ENCODE results near the gene EPHA10. TPM values are rescaled to one million over a fixed set of nuclear protein-coding genes. Genes with fewer than 3 reads are reported as not detected.

Gene EPHA10
- total and polyA plus RNA-seq, 10 donors: 0.02 to 0.43 (median 0.10) TPM; not detected in 3

DNA sequence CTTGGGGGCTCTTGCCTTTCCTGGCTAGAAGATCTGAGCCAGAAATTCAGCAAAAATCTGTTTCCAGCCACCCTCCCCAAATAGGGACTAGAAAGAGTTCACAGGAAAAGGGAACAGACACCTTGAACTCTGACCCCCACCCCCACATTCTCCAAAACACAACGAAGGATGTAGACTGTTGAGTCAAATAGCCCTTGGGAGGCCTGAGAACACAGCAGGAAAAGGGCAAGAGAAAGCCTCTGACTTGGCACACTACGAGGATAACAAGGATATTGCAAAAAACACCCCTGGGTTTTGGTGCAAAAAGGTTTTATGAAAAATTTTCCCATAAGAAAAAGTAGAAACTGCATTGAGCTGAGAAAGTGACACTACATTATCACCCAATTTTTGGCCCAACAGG lies 45.0 kb upstream of the EPHA10 start:
- Histone ChIP-seq H3K4me1 (peaks cover 24 to 72% (median 48%) of the 10 kb centered on the region in 6 donors), H3K4me3 (no peak overlapping the region), H3K27me3 (replicated peaks in 1 of 7) (no peaks in the 10 kb centered on the region), H3K9me3 (no peaks in the 10 kb centered on the region), H3K27ac (peak overlapping the region in 1 of 8 donors; percentile 98), H3K36me3 (peaks cover 3 to 51% (median 24%) of the 10 kb centered on the region in 6 donors)
- TF ChIP-seq POLR2AphosphoS5 (IDR thresholded peaks at IDR 0.05) (no peak), POLR2A (IDR thresholded peaks at IDR 0.05) (no peak)
- TF ChIP-seq, protein P1, sequence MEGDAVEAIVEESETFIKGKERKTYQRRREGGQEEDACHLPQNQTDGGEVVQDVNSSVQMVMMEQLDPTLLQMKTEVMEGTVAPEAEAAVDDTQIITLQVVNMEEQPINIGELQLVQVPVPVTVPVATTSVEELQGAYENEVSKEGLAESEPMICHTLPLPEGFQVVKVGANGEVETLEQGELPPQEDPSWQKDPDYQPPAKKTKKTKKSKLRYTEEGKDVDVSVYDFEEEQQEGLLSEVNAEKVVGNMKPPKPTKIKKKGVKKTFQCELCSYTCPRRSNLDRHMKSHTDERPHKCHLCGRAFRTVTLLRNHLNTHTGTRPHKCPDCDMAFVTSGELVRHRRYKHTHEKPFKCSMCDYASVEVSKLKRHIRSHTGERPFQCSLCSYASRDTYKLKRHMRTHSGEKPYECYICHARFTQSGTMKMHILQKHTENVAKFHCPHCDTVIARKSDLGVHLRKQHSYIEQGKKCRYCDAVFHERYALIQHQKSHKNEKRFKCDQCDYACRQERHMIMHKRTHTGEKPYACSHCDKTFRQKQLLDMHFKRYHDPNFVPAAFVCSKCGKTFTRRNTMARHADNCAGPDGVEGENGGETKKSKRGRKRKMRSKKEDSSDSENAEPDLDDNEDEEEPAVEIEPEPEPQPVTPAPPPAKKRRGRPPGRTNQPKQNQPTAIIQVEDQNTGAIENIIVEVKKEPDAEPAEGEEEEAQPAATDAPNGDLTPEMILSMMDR (IDR thresholded peaks at IDR 0.05 in 8 of 11, conservative IDR thresholded peaks at IDR 0.05 in 3 of 11): no peak
- no peak for DNase-seq
- intact Hi-C loops (cut with DNase I; ENCODE audit: low total_unique reads): loop anchor here (5.0 to 10.0 kb wide), 2 partner anchors 47 to 115 kb away; partner anchors contain the start of genes CDCA8 and MTF1
- WGBS, 5 donors: 29 to 65% (median 51%) methylated on average over 2 of the region's 2 CpGs

DNA sequence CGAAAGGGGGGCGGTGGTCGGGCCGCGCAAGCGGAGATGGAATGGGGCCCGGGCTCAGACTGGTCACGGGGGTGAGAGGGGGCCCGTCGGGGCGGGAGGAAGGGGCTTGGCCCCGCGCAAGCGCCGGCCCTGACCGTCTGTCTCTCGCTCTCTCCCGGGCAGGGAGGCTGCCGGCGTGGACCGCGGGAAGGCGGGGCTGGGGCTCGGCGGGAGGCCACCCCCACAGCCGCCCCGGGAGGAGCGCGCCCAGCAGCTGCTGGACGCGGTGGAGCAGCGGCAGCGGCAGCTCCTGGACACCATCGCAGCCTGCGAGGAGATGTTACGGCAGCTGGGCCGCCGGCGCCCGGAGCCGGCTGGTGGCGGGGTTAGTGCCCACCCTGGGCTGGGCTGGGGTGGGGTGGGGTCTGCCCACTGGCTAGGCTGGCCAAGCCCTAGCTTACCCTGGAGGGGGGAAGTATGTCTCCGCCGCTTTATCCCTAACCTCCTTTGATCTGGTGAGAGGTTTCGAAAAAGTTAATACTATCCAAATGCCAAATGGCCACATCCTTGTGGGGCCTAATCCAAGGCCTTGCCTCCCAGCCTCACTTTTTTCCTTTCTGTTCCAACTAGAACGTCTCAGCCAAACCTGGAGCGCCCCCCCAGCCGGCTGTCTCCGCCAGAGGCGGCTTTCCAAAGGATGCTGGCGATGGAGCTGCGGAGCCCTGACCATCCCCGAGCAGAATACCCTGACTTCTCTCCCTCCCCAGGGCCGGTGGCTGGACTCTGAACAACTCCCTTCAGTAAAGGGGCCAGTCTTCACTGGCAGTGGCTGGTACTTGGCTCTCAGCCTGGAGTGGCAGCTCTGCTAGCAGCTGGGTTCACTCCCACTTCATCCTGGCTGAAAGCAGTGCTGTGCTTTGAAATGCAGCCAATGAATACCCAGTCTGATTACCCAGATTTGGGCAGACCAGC lies 43.7 kb upstream of the EPHA10 start:
- Histone ChIP-seq H3K27ac (peak overlapping the region; percentile 87 to 98 (median 94)), H3K36me3 (peaks cover 4 to 51% (median 30%) of the 10 kb centered on the region in 6 donors), H3K4me1 (peaks cover 24 to 75% (median 48%) of the 10 kb centered on the region in 6 donors), H3K27me3 (replicated peaks in 1 of 7) (no peaks in the 10 kb centered on the region), H3K9me3 (no peaks in the 10 kb centered on the region), H3K4me3 (peak overlapping the region; percentile 89 to 98 (median 96))
- TF ChIP-seq POLR2A (IDR thresholded peaks at IDR 0.05): no peak
- TF ChIP-seq, protein P1 (IDR thresholded peaks at IDR 0.05 in 8 of 11, conservative IDR thresholded peaks at IDR 0.05 in 3 of 11): no peak
- no peak for TF ChIP-seq POLR2AphosphoS5 (IDR thresholded peaks at IDR 0.05)
- intact Hi-C loops (cut with DNase I; ENCODE audit: low total_unique reads): loop anchor here (5.0 to 10.0 kb wide), 2 partner anchors 49 to 114 kb away; partner anchors contain the start of genes CDCA8 and MTF1
- DNase-seq: peak; percentile 81
- WGBS, 5 donors: 6 to 13% (median 8%) methylated on average over 20 to 54 of the region's 54 CpGs

DNA sequence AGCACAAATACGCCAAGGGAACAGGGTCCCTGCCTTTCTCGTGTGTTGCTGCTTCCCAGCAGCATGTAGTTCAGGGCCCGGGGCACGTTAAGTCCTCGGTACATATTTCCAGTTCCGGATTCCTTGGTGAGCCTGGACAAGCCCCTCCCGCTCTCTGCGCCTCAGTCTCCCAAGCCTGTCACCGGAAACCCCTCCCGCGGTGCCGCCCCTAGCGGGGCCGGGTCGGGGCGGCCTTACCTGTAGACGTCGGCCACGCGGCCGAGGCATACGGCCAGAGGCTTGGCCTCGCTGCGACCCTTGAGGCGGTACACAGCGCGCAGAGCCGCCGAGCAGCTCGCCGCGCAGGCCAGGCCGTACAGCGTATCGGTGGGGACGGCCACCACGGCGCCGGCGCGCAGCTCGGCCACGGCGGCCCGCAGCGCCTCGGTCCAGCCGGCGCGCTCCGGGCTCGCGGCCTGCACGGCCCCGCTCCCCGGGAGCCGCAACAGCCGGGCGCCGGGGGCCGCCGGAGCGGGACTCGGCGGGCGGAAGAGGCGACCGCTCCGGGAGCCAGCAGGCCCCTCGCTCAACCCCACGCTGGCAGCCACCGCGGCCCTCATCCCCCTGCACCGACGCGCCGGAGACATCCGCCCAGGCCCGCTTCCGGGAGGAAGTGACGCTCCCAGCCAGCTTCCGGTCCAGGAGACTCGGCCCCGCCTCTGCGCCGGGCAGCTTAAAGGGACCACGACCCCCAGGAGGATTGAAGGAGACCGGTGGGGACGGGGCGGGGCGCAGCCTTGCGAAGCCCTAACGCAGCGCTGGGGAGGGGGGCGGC lies 42.8 kb upstream of the EPHA10 start, which contains the start of the genes C1orf122 and YRDC:
C1orf122 (plus strand) TSS at position 236 of the 814 bp plus-strand sequence. CDS start 615 bp downstream, outside the sequence.
YRDC (minus strand) TSS at position 654 of the 814 bp plus-strand sequence; CDS start at position 626, 28 bp downstream.
- Histone ChIP-seq H3K27ac (peak within 1 kb of the TSS; percentile 87 to 98 (median 94)), H3K27me3 (replicated peaks in 1 of 7) (no peaks in the 10 kb centered on the region), H3K36me3 (peaks cover 8 to 53% (median 39%) of the 10 kb centered on the region in 6 donors), H3K4me1 (peaks cover 24 to 69% (median 48%) of the 10 kb centered on the region in 6 donors), H3K9me3 (no peaks in the 10 kb centered on the region), H3K4me3 (peak within 1 kb of the TSS; percentile 89 to 98 (median 96))
- TF ChIP-seq POLR2AphosphoS5 (IDR thresholded peaks at IDR 0.05) (peak; percentile 97 to 98 (median 98)), POLR2A (IDR thresholded peaks at IDR 0.05) (peak; percentile 60 to 79 (median 74))
- TF ChIP-seq, protein P1 (IDR thresholded peaks at IDR 0.05 in 8 of 11, conservative IDR thresholded peaks at IDR 0.05 in 3 of 11): no peak
- intact Hi-C loops (cut with DNase I; ENCODE audit: low total_unique reads): loop anchor here (5.0 to 10.0 kb wide), 2 partner anchors 50 to 113 kb away; partner anchors contain the start of genes CDCA8 and MTF1
- DNase-seq: peak; percentile 98
- WGBS, 5 donors: 0 to 1% (median 0%) methylated on average over 9 to 95 of the region's 95 CpGs

Data from spleen (tissue), 11 donors.